DMS53 treated with DMSO at 0.1 percent for 48 hours (cell line): Measurements from ENCODE around the gene AGBL5.
"Not testable (repeated sequence)": the region's sequence is repeated elsewhere in the genome, so short reads cannot be mapped to it uniquely, and the experiment has no call there.

ENCODE experiments used
- DNase-seq: peaks from one replicate; lab custom pipeline; 2025; ENCODE audit not compliant: unreplicated experiment; lab: John Stamatoyannopoulos, UW

AGBL5 gene

GRCh38 chr2:27051902-27052645 lies 606 bp downstream of the AGBL5 start:
- no peak for DNase-seq

- DNase-seq = no peak
These were observed 1.9 kb downstream of the AGBL5 start for GRCh38 chr2:27053321-27053720.

GRCh38 chr2:27053776-27054175 lies 2.3 kb downstream of the AGBL5 start:
- no peak for DNase-seq

GRCh38 chr2:27054721-27055120 lies 3.3 kb downstream of the AGBL5 start:
- DNase-seq = no peak

- DNase-seq = no peak
These were observed 5.7 kb downstream of the AGBL5 start for GRCh38 chr2:27057184-27057583.

- DNase-seq = no peak
These were observed 6.7 kb downstream of the AGBL5 start for GRCh38 chr2:27058210-27058609.

GRCh38 chr2:27059141-27059820 lies 7.8 kb downstream of the AGBL5 start:
- DNase-seq = no peak

- DNase-seq = no peak
These were observed 8.9 kb downstream of the AGBL5 start for GRCh38 chr2:27060323-27060722.

GRCh38 chr2:27065128-27065527 lies 13.7 kb downstream of the AGBL5 start:
- DNase-seq = no peak

GRCh38 chr2:27067385-27067784 lies 15.9 kb downstream of the AGBL5 start:
- no peak for DNase-seq

- DNase-seq = no peak
These were observed 18.0 kb downstream of the AGBL5 start for GRCh38 chr2:27069436-27069835.

- no peak for DNase-seq
These were observed 18.6 kb downstream of the AGBL5 start for GRCh38 chr2:27069961-27070618.

- DNase-seq = no peak
These were observed 19.3 kb downstream of the AGBL5 start for GRCh38 chr2:27070653-27071276.

GRCh38 chr2:27071277-27071989 lies 20.0 kb downstream of the AGBL5 start, which contains the start of gene OST4:
TSS of gene OST4 (minus strand) at chr2:27071654.
- peak; percentile 77 for DNase-seq

GRCh38 chr2:27071990-27072830 lies 20.7 kb downstream of the AGBL5 start:
- DNase-seq = no peak

GRCh38 chr2:27072920-27073319 lies 21.5 kb downstream of the AGBL5 start:
- no peak for DNase-seq

- DNase-seq = no peak
These were observed 22.3 kb downstream of the AGBL5 start for GRCh38 chr2:27073782-27074181.

GRCh38 chr2:27074738-27075565 lies 23.5 kb downstream of the AGBL5 start:
- no peak for DNase-seq

GRCh38 chr2:27075566-27075871 lies 24.1 kb downstream of the AGBL5 start:
- DNase-seq = not testable (repeated sequence)
